AG08395 (cell line): Measurements from ENCODE around the gene TNPO1.
"Not testable (repeated sequence)": the region's sequence is repeated elsewhere in the genome, so short reads cannot be mapped to it uniquely, and the experiment has no call there.

ENCODE experiments used
- DNase-seq: peaks from one replicate; pipeline ENCODE4 v3.0.0; 2012; ENCODE audit warnings: mixed read lengths, low spot score

TNPO1 gene

DNA sequence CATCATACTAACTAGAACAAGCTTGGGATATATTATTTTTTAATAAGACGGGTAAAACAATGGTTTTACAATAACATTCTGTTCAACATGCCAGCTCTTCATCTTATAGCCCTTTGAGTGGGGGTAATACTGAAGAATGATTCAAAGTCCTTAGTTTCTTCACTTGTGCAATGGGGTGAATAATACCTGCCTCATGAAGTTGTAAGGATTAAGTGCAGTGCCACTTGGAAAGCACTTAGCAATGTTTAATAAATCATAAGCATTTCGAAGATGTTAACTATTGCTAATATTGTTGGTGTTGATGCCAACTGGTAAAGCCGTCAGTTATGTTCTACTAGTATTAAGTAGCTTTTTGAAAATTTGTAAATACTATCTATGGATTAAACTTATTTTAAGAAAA lies 38.0 kb downstream of the TNPO1 start:
- no peak for DNase-seq

DNA sequence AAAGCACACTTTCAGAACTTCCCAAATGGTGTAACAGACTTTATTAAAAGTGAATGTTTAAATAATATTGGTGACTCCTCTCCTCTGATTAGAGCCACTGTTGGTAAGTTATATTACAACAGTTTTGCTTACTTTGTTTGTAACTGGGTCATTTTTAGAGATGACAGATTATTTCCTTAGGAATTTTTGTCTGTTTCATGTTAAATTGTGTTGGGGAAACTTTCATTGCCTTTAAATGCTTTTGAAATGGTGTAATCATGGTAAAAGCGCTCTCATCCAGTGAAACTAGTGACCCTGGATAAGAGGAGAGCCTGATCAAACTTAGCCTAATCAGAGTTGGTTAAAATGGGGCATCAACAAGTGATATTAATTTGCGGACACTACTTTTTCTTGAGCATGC lies 39.4 kb downstream of the TNPO1 start:
- no peak for DNase-seq

DNA sequence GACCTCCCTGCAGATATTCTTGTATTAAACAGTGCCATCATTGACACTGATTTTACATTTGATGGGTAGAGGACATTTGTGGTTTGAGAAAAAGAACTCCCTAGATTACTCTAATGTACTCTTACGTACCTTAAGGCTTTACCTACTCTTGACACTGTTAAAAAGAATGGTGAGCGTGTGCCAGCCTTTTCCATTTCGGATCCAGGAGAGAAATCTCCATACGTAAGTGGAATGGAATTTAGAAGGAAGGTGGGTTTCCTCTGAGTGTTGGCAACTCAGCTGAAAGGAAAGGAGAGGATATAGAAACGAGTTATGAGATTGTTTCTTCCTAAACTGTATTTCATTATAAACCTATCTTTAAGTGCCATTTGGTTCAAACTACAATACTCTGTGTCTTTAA lies 40.9 kb downstream of the TNPO1 start:
- no peak for DNase-seq

DNA sequence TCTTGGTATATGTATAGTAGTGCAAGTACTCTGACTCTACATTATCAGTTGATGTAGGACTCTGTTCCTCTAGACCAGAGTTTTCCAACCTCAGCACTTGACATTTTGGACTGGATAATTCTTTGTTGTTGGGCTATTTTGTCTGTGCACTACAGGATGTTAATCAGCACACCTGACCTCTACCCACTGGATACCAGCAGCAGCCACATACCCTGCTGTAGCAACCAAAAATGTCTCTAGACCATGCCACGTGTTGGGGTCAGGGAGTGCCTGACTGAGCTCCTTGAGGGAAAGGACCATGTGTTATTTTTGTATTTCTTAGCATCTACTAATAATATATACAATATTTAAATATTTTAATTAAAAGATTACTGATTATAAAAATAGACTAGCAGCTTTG lies 42.7 kb downstream of the TNPO1 start:
- no peak for DNase-seq

DNA sequence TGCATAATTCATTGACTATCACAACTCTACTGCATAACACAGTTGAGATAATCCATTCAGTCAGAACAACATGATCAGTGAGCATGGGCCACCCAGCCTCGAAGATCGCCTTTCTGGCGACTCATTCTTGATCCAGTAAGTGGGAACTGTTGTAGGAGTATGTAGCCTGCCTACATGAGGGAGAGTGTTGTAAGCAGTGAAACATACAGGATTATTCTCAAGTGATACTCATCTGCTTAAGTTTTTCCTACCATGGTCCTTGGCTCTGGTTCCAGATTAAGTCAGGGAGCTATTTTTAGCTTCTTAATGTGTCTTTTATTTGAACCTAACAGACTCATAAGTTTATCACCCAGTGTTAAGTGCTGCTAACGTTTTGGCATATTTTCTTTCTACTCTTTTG lies 44.0 kb downstream of the TNPO1 start:
- DNase-seq = peak; percentile 33

DNA sequence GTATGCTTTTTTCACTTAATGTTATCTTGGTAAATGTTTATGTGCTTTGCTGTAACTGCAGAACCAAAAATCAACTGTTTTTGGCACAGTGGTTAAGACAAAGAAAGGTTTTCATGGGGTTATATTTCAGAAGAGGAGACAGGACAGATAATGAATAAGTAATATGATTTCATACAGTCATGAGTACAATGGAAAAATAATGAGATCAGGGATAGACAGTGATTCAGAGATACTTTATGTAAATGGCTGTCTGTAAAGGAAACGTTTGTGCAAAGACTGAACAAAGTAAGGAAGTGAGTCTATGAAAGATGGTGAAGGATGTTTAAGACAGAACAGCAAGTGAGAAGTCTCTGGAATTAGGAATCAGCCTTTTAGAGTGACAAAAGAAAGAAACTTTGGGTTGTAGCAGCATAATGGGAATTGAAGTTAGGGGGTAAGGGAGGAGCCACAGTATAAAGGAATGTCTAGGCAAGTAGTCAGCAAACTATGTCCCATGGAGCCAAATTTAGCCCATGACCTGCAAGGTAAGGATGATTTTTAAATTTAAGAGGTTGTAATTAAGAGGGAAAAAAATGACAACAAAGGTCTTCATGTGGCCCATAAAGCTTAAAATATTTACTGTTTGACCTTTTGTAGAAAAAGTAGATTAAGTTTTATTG lies 55.0 kb downstream of the TNPO1 start:
- DNase-seq = no peak

DNA sequence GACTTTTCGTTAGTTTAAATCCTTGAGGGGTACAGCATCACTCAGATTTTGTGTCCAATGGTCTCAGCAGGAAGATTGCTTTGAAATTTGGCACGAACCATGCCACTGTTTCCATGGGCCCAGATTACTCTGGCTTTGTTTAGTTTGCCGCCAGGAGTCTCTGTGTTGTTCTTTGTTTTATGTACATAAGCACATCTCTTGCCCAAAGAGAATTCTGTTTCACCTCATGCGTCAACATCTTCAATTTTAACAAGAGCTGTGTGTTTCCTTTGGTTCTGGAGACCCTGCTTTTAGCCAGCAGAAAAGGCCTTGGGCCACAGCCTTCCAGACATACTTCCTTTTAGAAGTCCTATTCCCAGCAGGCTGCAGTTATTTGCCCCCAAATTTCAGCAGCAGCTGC lies 62.4 kb downstream of the TNPO1 start:
- no peak for DNase-seq

DNA sequence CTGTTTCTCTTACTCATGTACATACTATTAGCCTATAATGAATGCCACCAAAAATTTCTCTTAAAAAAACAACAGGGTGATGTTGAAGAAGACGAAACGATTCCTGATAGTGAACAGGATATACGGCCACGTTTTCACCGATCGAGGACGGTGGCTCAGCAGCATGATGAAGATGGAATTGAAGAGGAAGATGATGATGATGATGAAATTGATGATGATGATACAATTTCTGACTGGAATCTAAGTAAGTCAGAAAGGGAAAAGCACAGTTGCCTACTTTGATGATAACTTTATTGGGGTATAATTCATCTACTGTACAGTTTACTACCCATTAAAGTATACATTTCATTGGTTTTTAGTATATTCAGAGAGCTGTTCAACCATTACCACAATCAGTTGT lies 66.5 kb downstream of the TNPO1 start:
- DNase-seq = no peak

DNA sequence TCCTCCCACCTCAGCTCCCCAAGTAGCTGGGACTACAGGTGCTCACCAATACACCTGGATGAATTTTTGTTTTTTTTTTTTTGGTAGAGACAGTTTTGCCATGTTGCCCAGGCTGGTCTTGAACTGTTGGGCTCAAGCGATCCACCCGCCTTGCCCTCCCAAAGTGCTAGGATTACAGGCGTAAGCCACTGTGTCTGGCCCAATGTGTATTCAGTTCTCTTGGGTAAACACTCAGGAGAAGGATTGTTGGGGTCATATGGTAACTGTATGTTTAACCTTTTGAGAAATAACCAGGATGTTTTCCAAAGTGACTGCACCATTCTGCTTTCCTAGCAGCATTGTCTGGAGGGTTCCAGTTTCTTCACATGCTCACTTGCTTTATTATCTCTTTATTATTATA lies 67.4 kb downstream of the TNPO1 start:
- DNase-seq = no peak

DNA sequence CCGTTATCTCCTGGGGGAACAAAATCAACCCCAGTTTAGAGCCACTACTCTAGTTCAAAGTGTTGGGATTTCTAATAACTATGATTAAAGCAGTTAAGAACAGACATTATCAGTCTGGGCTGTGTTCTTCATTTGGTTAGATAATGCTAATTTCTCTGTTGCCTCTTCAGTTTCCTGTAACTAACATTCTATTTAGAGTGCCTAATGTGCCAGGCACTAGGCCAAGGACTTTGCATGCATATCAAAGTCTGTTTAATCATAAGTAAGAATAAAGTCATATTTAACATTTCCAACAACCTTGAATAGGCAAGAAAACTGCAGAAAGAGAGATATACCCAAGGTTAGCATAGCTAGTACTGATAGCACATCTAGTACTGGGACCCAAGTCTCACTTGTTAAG lies 68.4 kb downstream of the TNPO1 start:
- no peak for DNase-seq

DNA sequence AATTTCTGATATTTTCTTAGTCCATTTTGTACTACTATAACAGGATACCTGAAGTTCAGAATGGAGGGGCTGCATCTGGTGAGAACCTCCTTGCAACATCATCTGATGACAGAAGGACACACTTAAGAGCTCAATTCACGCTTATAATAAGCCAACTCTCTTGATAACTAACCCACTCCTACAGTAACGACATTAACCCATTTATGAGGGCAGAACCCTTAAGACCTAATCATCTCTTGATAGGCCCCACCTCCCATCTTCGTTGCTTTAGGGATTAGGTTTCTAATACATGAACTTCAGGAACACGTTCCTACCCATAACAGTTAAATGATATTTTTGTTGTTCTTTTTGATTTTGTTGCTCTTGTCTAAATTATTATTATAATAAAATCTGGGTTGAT lies 69.4 kb downstream of the TNPO1 start:
- DNase-seq = no peak

DNA sequence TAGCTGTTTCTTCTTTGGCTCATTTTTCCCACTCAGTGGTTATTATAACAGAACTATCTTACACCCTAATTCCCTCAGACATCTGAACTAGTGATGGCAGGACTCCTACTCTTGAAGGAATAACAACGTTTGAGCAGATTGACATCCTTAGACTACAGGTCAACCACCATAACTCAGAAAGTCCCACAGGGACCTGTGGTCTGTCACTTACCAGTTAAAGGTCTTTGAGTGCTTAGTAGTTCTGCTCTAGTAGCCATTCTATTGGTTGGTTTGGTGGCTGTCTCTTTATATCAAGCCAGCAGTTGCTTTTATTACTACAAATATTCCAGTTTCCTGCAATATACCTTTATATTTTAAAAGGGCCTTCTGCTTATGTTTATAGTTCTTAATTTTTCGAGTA lies 72.1 kb downstream of the TNPO1 start:
- DNase-seq = no peak

DNA sequence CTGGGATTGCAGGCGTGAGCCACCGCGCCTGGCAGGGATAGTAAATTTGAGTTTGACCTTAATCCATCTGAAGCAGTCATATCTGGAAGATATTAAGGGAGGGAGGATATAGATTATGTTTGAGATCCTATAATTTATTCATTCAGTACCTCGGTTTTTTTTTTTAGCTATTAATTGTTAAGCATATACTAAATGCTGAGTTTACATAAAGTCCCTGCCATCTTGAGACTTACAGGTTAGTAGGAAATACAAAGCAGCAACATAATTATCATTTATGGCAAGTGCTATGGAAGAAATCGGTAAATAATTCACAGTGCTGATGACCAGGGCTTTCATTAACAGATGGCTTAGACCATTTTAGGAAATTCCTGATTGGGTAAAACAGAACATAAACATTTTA lies 72.9 kb downstream of the TNPO1 start:
- DNase-seq = no peak

DNA sequence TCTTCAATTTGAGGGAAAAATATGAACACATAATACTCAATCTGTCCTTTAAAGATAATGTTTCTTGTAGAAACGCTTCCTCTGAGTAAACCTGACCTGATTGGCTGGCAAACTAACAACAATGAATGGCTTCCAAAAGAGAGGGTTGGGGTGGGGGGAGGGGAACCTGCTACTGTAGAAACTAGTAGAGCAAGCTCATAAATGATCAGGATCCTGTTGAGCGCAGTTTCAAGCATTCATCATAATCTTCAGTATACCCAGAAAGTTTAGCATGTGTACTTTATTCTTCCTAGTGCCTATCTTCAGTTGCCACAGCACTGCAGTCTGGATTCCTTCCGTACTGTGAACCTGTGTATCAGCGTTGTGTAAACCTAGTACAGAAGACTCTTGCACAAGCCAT lies 76.4 kb downstream of the TNPO1 start:
- no peak for DNase-seq

DNA sequence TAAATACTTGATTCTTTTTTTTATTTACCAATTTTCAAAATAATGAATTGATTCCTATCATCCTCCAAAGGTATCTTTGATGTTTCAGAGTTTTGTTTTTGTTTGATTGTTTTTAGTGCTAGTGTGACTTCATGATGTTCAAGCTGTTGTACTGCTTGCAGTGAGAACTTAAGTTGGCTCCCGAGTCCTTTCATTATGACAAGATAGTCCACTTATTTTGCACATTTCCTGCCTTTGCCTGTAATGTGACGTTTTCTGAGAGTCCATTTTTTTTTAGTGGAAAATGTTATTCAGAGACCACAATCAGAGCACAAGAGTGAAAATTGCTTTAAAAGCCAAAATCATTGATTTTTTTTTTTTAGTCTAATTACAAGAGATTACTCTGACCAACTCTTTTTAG lies 79.3 kb downstream of the TNPO1 start:
- DNase-seq = no peak

DNA sequence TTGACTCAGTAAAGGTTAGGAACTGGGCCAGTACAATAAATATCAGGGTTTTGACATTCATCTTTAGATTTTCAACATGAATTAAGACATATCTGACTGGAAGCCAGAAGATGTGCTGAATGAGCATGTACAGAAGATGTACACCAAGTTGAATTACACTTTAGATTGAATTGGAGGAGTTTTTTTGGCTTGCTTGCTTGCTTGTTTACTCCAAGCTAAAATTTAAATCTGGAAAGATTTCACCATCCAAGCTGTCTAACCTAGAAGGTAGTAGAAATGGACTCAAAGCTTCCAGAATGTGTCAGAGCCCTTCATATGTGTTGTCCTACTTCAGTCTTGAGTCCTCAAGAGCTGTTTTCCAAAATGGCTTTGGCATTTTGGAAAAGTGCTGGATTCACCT lies 90.3 kb downstream of the TNPO1 start:
- no peak for DNase-seq

DNA sequence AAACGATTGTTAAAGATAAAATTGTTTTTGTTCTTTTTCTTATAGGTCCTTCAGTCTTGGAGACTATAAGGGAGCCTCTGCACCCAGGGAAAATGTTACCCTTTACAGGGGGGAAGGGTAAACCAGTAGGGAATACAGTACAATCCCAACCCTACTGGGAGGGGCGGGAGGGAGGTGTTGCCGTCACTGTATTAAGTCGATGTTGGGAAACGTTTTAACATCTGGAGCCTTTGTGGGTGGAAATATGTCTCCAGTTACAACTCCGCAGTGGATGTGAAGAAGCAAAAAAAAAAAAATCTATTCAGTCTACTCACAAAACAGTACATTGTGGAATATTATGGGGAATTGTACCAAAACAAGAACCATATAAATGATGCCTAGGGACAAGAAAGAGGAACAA lies 92.2 kb downstream of the TNPO1 start:
- DNase-seq = no peak

DNA sequence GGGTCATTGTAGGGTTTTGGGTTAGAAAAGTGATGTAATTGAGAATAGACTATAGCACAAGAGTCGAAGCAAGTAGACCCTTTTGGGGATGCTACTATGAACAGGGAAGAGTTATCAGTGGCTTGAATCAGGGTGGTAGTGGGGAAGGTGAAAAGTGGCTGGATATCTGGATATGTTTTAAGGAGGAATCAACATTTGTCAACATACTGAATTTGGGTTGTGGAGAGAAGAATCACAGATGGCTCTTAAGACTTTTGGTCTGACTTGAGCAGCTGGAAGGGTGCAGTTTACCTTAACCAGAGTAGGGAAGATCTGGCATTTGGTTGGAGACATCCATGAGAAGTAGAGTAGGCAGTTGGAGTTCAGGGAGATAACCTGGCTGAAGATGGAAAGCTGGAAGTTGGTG lies 100.9 kb downstream of the TNPO1 start:
- DNase-seq = no peak

DNA sequence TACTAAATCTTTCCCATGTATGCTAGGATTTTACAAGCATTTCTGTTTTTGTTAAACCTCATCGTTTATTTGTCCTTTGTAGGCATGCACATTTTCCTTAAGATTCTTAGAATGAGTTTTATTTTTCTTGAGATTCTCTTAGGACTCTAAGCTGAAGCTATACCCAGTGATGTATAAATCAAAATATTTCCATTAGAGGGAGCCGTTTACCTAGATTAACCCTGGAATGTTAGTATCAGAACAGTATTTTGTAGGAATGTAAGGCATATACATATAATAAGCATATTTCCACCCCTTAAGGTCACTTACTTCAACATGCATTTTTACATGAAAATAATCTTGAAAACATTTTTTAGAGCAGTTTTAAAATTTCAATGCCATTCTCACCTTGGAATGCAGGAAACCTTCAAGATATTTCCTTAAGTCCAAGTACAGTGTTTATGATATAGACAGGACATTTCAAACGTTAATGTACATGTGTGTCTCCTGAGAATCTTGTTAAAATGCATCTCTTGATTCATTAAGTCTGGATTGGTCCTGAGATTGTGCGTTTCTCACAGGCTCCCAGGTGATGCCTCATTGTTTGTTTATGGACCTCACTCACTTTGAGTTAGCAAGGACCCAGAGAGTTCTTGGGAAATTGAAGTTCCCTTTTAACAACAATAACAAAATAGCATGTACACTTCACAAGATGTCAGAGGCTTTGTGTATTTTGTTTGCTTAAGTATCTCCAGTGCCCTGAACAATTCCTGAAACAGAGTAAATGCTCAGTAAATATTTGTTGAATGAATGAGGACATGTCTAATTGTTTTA lies 104.4 kb downstream of the TNPO1 start:
- peak; percentile 31 for DNase-seq

DNA sequence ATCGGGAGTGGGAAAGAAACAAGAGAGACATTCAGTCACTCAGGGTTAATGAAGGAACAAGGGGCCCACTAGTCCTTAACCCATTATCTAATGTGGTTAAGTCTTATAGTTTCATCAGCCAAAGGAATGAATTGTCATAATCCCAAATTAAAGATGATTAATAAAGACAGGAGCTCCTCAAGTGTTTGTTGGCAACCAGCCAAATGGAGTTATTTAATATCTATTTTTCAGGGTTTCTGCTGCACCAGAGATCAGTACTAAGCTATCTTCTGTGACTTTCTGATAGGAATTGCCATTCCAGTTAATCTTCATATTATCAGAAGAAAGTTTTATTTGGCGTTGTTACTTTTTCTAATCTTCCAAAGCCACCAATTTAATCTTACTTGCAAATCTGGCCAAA lies 105.4 kb downstream of the TNPO1 start:
- no peak for DNase-seq

DNA sequence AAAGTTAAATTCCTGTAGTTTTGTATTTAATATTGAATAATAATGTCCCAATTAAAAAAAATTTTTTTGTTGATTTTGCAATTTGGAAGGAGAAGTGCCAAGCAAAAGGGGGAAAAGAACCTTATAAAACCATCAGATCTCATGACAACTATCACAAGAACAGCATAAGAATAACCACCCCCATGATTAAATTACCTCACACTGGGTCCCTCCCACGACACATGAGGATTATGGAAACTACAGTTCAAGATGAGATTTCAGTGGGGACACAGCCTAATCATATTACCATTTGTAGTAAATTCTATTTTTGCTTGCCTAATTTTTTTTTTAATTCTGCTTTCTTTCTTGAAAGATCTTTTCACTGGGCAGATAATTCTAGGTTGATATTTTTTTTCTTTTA lies 106.0 kb downstream of the TNPO1 start:
- DNase-seq = no peak

DNA sequence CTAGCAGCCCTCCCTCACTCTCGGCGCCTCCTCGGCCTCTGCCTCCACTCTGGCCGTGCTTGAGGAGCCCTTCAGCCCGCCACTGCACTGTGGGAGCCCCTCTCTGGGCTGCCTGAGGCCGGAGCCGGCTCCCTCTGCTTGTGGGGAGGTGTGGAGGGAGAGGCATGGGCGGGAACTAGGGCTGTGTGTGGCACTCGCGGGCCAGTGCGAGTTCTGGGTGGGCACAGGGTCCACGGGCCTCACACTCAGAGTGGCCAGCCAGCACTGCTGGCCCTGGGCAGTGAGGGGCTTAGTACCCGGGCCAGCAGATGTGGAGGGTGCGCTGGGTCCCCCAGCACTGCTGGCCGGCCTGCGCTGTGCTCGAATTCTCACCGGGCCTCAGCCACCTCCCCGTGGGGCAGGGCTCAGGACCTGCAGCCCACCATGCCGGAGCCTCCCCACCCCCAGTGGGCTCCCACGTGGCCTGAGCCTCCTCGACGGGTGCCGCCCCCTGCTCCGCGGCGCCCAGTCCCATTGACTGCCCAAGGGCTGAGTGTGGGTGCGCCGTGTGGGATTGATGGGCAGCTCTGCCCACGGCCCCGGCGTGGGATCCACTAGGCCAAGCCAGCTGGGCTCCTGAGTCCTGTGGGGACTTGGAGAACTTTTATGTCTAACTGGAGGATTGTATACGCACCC lies 109.0 kb downstream of the TNPO1 start:
- no peak for DNase-seq

DNA sequence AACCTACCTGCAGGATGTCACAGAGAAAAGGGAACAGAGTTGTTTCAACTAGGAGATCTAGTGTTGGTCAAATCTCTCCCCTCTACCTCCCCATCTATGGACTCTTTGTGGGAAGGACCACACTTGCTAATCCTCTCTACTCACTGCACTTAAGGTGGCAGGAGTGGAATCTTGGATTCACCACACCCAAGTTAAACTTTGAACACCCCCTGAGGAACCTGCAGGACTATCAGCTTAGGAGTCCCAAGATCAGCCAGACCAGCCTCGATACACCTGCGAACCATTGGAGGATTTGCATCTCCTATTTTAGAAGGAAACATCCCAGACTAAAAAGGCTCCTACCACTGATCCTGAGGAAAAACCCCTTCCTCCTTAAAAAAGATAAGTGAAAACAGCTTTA lies 116.2 kb downstream of the TNPO1 start:
- not testable (repeated sequence) for DNase-seq
